Activated CD4-positive, alpha-beta T cell treated with anti-CD3 and anti-CD28 coated beads, Interleukin-10, Interleukin-2, amounts not matched to agents 100 ng/mL and 50 ng/mL, durations not matched to agents 16 hours and 8 hours (primary cell): ENCODE measurements around the gene SLC12A9.
"Not testable (repeated sequence)": the region's sequence is repeated elsewhere in the genome, so short reads cannot be mapped to it uniquely, and the experiment has no call there.

ENCODE experiments used
- DNase-seq: peaks from one replicate; pipeline ENCODE4 v3.0.0-alpha.2; 2020

SLC12A9 gene, protein sequence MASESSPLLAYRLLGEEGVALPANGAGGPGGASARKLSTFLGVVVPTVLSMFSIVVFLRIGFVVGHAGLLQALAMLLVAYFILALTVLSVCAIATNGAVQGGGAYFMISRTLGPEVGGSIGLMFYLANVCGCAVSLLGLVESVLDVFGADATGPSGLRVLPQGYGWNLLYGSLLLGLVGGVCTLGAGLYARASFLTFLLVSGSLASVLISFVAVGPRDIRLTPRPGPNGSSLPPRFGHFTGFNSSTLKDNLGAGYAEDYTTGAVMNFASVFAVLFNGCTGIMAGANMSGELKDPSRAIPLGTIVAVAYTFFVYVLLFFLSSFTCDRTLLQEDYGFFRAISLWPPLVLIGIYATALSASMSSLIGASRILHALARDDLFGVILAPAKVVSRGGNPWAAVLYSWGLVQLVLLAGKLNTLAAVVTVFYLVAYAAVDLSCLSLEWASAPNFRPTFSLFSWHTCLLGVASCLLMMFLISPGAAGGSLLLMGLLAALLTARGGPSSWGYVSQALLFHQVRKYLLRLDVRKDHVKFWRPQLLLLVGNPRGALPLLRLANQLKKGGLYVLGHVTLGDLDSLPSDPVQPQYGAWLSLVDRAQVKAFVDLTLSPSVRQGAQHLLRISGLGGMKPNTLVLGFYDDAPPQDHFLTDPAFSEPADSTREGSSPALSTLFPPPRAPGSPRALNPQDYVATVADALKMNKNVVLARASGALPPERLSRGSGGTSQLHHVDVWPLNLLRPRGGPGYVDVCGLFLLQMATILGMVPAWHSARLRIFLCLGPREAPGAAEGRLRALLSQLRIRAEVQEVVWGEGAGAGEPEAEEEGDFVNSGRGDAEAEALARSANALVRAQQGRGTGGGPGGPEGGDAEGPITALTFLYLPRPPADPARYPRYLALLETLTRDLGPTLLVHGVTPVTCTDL

DNA sequence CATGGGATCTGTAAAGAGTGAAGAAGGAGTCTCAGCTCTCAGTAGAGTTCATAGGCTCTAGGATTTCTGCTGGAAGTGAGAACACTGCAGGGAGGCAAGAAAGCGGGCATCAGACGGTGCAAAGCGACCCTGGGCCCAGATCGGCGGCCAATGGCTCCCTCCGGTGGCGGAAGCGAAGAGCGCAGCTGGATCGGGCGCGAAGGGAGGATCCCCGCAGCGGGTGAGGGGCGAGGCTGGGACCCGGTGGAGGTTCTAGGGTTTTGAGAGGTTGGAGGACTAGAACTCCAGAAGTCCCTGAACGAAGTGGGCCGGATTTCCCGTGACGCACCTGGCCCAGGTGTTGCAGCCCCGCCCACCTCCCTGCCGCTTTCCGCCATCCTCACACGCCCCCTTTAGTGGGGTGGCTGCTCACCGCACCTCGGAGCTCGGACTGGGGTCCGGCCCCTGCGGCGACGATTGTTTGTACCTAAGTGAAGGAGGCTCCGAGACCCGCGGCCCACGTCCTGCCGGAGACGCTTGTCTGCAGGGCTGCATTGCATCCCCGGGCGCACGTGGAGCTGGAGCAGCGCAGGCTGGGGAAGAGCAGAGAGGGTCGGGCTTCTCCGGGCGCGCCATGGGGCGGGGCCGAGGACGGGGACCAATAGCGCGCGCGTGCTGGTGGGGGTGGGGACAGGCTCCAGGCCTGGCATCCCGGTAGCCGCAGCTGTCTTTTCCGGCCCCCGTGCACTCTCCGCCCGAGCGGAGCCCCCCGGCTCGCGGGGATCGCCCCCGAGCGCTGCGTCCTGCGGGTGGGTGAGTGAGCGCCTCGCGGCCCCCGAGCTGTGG lies at the start of gene SLC12A9:
Gene SLC12A9, plus strand, starts transcription at position 666 of the 825 bp plus-strand sequence. CDS start 1,485 bp downstream, outside the sequence.
- peak; percentile 90 for DNase-seq

GRCh38 chr7:100802951-100803350 lies 49.6 kb upstream of the SLC12A9 start:
- no peak for DNase-seq

DNA sequence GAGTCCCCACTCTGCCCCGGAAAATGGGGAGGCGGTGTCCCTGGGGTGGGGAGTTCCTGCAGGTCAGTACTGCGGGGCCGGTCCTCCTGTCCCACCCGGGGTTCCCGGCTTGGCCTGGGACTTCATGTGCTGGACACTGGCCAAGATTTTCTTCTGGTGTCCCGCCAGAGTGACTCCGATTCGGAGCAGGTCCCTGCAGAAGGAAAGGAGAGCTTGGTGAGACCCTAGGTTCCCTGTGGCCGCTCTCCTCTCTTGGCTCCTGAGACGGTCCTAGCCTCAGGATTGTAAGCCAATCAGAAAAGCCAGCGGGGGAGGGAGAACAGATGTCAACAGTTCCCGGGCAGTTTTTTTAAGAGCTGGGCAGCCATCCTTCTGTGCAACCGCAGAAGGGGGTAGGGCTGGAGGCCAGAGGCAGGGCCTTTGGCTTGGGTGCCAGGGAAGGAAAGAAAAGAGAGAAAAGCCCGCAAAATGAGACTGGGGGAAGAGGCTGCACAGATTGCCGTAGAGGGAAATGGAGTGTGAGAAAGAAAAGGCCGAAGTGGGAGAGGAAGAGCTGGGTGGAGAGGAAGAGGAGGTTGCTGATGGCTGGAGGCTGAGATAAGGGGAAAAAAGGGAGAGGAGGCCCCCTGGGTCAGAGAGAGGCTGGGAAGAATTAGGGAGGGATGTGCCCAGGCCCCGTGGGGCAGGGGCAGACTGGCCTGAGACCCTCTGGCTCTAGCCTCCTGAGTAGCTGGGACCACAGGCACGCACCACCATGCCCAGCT lies 48.9 kb upstream of the SLC12A9 start:
- peak; percentile 79 for DNase-seq

- no peak for DNase-seq
These were observed 47.7 kb upstream of the SLC12A9 start for GRCh38 chr7:100804681-100805431.

DNA sequence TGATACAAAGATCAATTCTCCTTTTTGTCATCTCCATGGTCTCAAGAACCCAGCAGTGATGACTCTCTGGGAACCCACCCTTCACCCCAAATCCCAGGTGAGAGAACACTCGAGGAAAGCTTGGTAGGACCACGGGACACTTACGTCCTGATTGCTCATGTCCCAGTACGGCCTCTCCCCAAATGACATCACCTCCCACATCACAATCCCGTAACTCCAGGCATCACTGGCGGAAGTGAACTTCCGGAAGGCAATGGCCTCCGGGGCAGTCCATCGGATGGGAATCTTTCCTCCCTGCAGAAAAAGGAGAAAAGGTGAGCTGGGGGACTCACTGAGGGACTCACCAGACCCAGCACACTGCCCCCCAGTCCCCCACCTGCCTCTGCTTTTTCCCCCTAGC lies 46.2 kb upstream of the SLC12A9 start:
- no peak for DNase-seq

GRCh38 chr7:100806883-100807282 lies 45.6 kb upstream of the SLC12A9 start:
- not testable (repeated sequence) for DNase-seq

DNA sequence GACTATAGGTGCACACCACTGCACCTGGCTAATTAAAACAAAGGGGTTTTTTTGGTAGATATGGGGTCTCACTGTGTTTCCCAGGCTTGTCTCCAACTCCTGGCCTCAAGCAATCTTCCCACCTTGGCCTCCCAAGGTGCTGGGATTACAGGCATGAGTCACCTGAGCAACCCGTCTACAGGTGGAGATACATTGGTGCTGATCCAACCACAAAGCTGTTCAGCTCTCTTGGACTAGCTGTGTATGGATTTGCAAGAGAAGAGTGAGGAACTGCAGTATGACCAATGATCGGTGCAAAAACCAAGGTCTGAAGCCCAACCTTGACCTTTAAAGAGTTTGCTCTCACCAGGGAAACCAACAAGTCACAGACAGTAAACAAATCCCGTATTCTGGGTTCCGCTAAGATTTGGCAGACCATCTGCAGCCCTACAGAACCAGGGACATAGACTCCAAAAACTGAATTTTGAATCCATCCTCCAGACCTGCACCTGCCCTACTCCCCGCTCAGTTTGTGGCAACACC lies 44.1 kb upstream of the SLC12A9 start:
- DNase-seq, result no peak

- DNase-seq, result no peak
These were observed 41.0 kb upstream of the SLC12A9 start for GRCh38 chr7:100811480-100811879.

- no peak for DNase-seq
These were observed 39.8 kb upstream of the SLC12A9 start for GRCh38 chr7:100812729-100813128.

GRCh38 chr7:100816515-100816914 lies 36.0 kb upstream of the SLC12A9 start:
- DNase-seq, result not testable (repeated sequence)

- no peak for DNase-seq
These were observed 35.4 kb upstream of the SLC12A9 start for GRCh38 chr7:100817097-100817496.

- no peak for DNase-seq
These were observed 34.1 kb upstream of the SLC12A9 start for GRCh38 chr7:100818366-100818765.

DNA sequence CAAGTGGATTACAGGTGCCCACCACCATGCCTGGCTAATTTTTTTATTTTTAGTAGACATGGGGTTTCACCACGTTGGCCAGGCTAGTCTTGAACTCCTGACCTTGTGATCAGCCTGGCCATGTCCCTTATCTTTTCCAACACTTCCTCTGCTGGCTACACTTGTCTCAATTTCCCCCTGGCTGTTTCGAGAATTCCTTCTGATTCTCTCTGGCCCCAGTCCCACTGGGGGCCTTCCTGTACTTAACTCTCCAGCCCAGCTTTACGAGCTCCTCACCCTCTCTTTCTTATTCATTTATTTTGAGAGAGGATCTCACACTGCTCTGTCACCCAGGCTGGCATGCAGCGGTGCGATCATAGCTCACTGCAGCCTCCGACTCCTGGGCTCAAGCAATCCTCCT lies 33.7 kb upstream of the SLC12A9 start:
- DNase-seq, result no peak

- DNase-seq, result no peak
These were observed 32.9 kb upstream of the SLC12A9 start for GRCh38 chr7:100819586-100819985.

DNA sequence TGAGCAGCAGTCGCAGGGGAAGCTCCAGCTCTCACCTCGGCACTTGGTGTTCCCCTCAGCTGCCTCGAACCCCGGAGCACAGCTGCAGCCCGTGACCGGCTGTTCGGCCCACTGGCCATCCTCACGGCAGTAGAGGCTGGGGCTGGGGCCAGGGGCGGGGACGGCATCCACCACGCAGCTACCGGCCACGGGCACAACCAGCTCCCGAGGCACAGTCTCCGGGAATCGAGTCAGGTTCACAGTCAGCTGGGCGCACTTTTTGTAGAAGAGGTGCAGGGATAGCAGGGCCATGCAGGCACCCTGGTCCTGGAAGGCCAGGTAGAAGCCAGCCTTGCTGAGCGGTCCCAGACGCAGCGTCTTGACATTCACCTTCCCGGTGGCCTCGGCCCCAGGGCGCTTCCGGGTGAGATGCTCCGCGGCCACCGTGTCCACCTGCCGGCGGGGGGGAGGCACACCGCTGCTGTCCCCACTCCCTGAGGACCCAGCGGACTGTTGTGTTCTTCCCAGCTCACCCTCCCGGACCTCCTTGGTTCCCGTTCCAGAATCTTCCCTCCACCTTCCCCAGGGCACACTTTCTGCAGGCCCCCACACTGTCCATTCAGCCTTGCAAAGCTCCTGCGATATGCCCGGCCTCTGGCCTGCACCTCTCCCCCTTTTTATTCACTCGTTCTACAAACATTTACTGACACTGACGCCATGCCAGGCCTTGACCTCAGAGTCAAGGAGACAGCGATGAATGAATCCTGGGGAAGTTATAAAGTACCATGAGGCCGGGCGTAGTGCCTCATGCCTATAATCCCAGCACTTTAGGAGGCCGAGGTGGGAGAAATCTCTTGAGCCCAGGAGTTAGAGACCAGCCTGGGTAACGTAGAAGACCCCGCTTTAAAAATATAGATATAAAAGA lies 30.0 kb upstream of the SLC12A9 start:
- DNase-seq, result no peak

DNA sequence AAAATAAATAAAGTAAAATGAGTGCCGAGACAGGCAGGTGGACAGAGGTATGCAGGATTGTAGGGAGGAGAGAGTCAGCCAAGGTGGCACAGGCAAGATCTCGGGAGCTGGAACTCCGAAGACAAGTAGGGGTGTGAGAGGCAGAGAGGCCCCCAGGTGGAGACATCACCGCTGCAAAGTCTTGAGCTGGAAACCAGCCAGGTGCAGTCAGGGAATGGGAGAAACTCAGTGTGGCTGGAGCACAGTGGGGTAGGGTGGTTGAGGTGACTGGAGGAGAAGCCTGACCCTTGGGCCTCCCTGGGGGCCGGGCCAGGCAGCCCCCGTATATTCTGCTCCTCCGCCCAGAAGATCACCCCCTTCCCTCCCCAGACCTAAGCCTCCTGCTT lies 29.4 kb upstream of the SLC12A9 start:
- no peak for DNase-seq

DNA sequence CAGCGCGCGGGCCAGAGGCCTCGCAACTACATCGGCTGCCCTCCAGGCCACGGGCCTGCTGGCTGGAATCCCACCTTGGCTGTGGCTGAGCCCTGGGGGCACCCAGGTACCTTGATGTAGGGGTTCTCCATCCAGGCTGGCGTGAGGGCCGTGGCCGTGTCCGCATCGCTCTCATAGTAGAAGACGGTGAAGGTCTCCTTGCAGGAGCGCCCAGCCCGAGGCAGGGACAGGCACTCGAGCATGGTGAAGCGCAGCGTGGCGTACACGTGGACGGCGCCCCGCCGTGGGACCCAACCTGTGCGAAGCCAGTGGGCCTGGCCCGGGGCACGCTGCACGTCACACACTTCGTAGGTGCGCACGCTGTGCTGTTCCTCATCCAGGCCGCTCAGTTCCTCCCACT lies 29.0 kb upstream of the SLC12A9 start:
- DNase-seq, result no peak

GRCh38 chr7:100824499-100825214 lies 27.9 kb upstream of the SLC12A9 start:
- no peak for DNase-seq

GRCh38 chr7:100825215-100825671 lies 27.3 kb upstream of the SLC12A9 start:
- DNase-seq, result no peak
